WTC11 (cell line): Measurements from ENCODE around the gene RIPOR2.

Source experiments
- ATF1 ChIP-seq: sonication (generic); formaldehyde crosslinking; IDR thresholded peaks from 2 replicates; pipeline ENCODE4 v1.8.1; 2023; ENCODE audit warnings: mild to moderate bottlenecking, moderate library complexity, missing genetic modification reagents
- ELF4 ChIP-seq: sonication (generic); formaldehyde crosslinking; IDR thresholded peaks from 2 replicates; pipeline ENCODE4 v1.8.1; 2022; ENCODE audit warnings: low read depth, mild to moderate bottlenecking, moderate library complexity, missing genetic modification reagents
- JUN ChIP-seq: sonication (generic); formaldehyde crosslinking; IDR thresholded peaks from 2 replicates; pipeline ENCODE4 v1.8.0; 2023; ENCODE audit warnings: mild to moderate bottlenecking, missing genetic modification reagents
- NR2C2 ChIP-seq: sonication (generic); formaldehyde crosslinking; IDR thresholded peaks from 2 replicates; pipeline ENCODE4 v1.8.0; 2022; ENCODE audit warnings: mild to moderate bottlenecking, missing genetic modification reagents
- SP1 ChIP-seq: sonication (generic); formaldehyde crosslinking; conservative IDR thresholded peaks from 2 replicates; pipeline ENCODE4 v1.8.1; 2022; ENCODE audit warnings: missing genetic modification reagents
- TP53 ChIP-seq: sonication (generic); formaldehyde crosslinking; IDR thresholded peaks from 2 replicates; pipeline ENCODE4 v1.8.1; 2023; ENCODE audit warnings: mild to moderate bottlenecking, missing genetic modification reagents
- ZNF121 ChIP-seq: sonication (generic); formaldehyde crosslinking; IDR thresholded peaks from 2 replicates; pipeline ENCODE4 v1.8.0; 2023; ENCODE audit warnings: missing genetic modification reagents
- ZNF317 ChIP-seq: sonication (generic); formaldehyde crosslinking; IDR thresholded peaks from 2 replicates; pipeline ENCODE4 v1.8.1; 2023; ENCODE audit warnings: low read depth, mild to moderate bottlenecking, moderate library complexity, missing genetic modification reagents, borderline replicate concordance
- TF ChIP-seq, protein P1 (sequence below): fragments of 200-600 bp; IDR thresholded peaks from 2 replicates; pipeline ENCODE4 v1.8.0; 2022; ENCODE audit warnings: antibody characterized with exemption
- TF ChIP-seq, protein P2 (sequence below): sonication (generic); formaldehyde crosslinking; conservative IDR thresholded peaks from 2 replicates; pipeline ENCODE4 v1.8.1; 2022; ENCODE audit warnings: mild to moderate bottlenecking, missing genetic modification reagents
- TF ChIP-seq, protein P3 (sequence below): sonication (generic); formaldehyde crosslinking; IDR thresholded peaks from 2 replicates; pipeline ENCODE4 v1.8.1; 2022; ENCODE audit warnings: low read depth, missing genetic modification reagents, borderline replicate concordance
- TF ChIP-seq, protein P4 (sequence below): sonication (generic); formaldehyde crosslinking; IDR thresholded peaks from 2 replicates; pipeline ENCODE4 v1.8.1; 2023; ENCODE audit warnings: mild to moderate bottlenecking, missing genetic modification reagents
- TF ChIP-seq, protein P5 (sequence below): fragments of 250-450 bp; sonication (Bioruptor Pico); IDR thresholded peaks from 2 replicates; pipeline ENCODE4 v1.9.0; 2021; ENCODE audit warnings: moderate library complexity, mild to moderate bottlenecking, inconsistent platforms, borderline replicate concordance
- TF ChIP-seq, protein P6 (sequence below): sonication (generic); formaldehyde crosslinking; IDR thresholded peaks from 2 replicates; pipeline ENCODE4 v1.8.1; 2023; ENCODE audit warnings: mild to moderate bottlenecking, missing genetic modification reagents, moderate library complexity

DNA sequence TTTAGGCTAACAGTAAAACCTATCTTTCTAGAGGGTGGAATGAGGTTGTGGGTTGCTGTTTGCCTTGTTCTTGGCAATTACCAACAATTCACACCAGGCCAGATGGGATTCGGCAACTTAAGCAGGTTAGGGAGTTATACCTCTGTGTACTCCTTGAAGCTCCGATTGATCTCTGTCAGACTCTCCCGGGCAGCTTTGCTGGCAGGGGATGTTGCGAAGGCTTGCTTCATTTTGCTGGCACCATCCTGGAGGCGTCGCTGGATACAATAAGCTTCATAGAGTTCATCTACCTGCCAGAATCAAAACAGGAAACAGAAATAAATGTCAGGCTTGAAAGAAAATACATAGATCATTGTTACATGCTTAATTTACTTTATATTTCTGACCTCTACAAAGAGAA lies 70.6 kb downstream of the RIPOR2 start:
- TF ChIP-seq, protein P1, sequence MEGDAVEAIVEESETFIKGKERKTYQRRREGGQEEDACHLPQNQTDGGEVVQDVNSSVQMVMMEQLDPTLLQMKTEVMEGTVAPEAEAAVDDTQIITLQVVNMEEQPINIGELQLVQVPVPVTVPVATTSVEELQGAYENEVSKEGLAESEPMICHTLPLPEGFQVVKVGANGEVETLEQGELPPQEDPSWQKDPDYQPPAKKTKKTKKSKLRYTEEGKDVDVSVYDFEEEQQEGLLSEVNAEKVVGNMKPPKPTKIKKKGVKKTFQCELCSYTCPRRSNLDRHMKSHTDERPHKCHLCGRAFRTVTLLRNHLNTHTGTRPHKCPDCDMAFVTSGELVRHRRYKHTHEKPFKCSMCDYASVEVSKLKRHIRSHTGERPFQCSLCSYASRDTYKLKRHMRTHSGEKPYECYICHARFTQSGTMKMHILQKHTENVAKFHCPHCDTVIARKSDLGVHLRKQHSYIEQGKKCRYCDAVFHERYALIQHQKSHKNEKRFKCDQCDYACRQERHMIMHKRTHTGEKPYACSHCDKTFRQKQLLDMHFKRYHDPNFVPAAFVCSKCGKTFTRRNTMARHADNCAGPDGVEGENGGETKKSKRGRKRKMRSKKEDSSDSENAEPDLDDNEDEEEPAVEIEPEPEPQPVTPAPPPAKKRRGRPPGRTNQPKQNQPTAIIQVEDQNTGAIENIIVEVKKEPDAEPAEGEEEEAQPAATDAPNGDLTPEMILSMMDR, result no peak
- TF ChIP-seq, protein P2, sequence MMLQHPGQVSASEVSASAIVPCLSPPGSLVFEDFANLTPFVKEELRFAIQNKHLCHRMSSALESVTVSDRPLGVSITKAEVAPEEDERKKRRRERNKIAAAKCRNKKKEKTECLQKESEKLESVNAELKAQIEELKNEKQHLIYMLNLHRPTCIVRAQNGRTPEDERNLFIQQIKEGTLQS (CRISPR knock-in tag), result no peak
- TF ChIP-seq ELF4 (CRISPR knock-in tag) (no peak), ATF1 (CRISPR knock-in tag) (no peak), NR2C2 (CRISPR knock-in tag) (no peak), ZNF121 (CRISPR knock-in tag) (no peak), SP1 (no peak), ZNF317 (no peak), TP53 (CRISPR knock-in tag) (no peak), JUN (CRISPR knock-in tag) (no peak)
- TF ChIP-seq, protein P3, sequence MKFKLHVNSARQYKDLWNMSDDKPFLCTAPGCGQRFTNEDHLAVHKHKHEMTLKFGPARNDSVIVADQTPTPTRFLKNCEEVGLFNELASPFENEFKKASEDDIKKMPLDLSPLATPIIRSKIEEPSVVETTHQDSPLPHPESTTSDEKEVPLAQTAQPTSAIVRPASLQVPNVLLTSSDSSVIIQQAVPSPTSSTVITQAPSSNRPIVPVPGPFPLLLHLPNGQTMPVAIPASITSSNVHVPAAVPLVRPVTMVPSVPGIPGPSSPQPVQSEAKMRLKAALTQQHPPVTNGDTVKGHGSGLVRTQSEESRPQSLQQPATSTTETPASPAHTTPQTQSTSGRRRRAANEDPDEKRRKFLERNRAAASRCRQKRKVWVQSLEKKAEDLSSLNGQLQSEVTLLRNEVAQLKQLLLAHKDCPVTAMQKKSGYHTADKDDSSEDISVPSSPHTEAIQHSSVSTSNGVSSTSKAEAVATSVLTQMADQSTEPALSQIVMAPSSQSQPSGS, result no peak
- TF ChIP-seq, protein P4, sequence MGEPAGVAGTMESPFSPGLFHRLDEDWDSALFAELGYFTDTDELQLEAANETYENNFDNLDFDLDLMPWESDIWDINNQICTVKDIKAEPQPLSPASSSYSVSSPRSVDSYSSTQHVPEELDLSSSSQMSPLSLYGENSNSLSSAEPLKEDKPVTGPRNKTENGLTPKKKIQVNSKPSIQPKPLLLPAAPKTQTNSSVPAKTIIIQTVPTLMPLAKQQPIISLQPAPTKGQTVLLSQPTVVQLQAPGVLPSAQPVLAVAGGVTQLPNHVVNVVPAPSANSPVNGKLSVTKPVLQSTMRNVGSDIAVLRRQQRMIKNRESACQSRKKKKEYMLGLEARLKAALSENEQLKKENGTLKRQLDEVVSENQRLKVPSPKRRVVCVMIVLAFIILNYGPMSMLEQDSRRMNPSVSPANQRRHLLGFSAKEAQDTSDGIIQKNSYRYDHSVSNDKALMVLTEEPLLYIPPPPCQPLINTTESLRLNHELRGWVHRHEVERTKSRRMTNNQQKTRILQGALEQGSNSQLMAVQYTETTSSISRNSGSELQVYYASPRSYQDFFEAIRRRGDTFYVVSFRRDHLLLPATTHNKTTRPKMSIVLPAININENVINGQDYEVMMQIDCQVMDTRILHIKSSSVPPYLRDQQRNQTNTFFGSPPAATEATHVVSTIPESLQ (CRISPR knock-in tag), result no peak
- TF ChIP-seq, protein P5, sequence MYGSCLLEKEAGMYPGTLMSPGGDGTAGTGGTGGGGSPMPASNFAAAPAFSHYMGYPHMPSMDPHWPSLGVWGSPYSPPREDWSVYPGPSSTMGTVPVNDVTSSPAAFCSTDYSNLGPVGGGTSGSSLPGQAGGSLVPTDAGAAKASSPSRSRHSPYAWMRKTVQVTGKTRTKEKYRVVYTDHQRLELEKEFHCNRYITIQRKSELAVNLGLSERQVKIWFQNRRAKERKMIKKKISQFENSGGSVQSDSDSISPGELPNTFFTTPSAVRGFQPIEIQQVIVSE (CRISPR knock-in tag), result no peak
- TF ChIP-seq, protein P6, sequence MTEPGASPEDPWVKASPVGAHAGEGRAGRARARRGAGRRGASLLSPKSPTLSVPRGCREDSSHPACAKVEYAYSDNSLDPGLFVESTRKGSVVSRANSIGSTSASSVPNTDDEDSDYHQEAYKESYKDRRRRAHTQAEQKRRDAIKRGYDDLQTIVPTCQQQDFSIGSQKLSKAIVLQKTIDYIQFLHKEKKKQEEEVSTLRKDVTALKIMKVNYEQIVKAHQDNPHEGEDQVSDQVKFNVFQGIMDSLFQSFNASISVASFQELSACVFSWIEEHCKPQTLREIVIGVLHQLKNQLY, result no peak
